WTC11 (cell line): ENCODE results near the gene AGFG2. TPM values are rescaled to one million over a fixed set of nuclear protein-coding genes. Genes with fewer than 3 reads are reported as not detected.
A peak's percentile ranks its signal among the peaks of the same experiment; 100 is the strongest.
"Not testable (repeated sequence)": the region's sequence is repeated elsewhere in the genome, so short reads cannot be mapped to it uniquely, and the experiment has no call there.

Experiments used
- ATAC-seq: fragments of 200-7000 bp; cut with Tn5 transposase; 2 replicates; pipeline ENCODE4 v1.10.0; 2021; ENCODE audit warnings: mild to moderate bottlenecking, moderate library complexity
- CTCF ChIA-PET: fragments of 300-600 bp; sonication (Branson Sonifier 250); formaldehyde crosslinking; loops from one replicate; lab custom pipeline; 2021; ENCODE audit warnings: antibody characterized with exemption; lab: Charles Lee
- POLR2A ChIA-PET: fragments of 350-600 bp; sonication (Branson Sonifier 250); formaldehyde crosslinking; loops from one replicate; lab custom pipeline; 2021; ENCODE audit warnings: antibody characterized with exemption; lab: Charles Lee
- DNase-seq: peaks from one replicate; pipeline ENCODE4 v3.0.0; 2021; ENCODE audit warnings: low spot score
- H3K27ac Mint-ChIP-seq: 2 replicates; pipeline ENCODE4 v1.8.0; 2021; ENCODE audit warnings: mixed read lengths
- H3K27me3 Mint-ChIP-seq: 2 replicates; pipeline ENCODE4 v1.8.0; 2021; ENCODE audit warnings: low read depth, mild to moderate bottlenecking, moderate library complexity, mixed read lengths
- H3K36me3 Mint-ChIP-seq: 2 replicates; pipeline ENCODE4 v1.8.0; 2021; ENCODE audit warnings: mixed read lengths
- H3K4me1 Mint-ChIP-seq: 2 replicates; pipeline ENCODE4 v1.8.0; 2022; ENCODE audit warnings: mixed read lengths
- H3K4me3 Mint-ChIP-seq: 2 replicates; pipeline ENCODE4 v1.8.0; 2021; ENCODE audit warnings: mild to moderate bottlenecking, moderate library complexity, mixed read lengths
- H3K9me3 Mint-ChIP-seq: 2 replicates; pipeline ENCODE4 v1.8.0; 2021; ENCODE audit warnings: mixed read lengths
- CREB1 ChIP-seq: sonication (generic); formaldehyde crosslinking; IDR thresholded peaks from 2 replicates; pipeline ENCODE4 v1.8.0; 2023; ENCODE audit warnings: mild to moderate bottlenecking, missing genetic modification reagents
- GRHL2 ChIP-seq: fragments of 250-450 bp; sonication (Bioruptor Pico); IDR thresholded peaks from 2 replicates; pipeline ENCODE4 v1.8.0; 2022; ENCODE audit warnings: mild to moderate bottlenecking, moderate library complexity; ENCODE audit not compliant: insufficient replicate concordance, severe bottlenecking
- IRF2 ChIP-seq: sonication (generic); formaldehyde crosslinking; IDR thresholded peaks from 2 replicates; pipeline ENCODE4 v1.8.0; 2022; ENCODE audit warnings: low read depth, missing genetic modification reagents, borderline replicate concordance
- MXD4 ChIP-seq: fragments of 250-450 bp; sonication (Bioruptor Pico); IDR thresholded peaks from 2 replicates; pipeline ENCODE4 v1.8.0; 2021; ENCODE audit warnings: mild to moderate bottlenecking, moderate library complexity, borderline replicate concordance
- NFYB ChIP-seq: sonication (generic); formaldehyde crosslinking; conservative IDR thresholded peaks from 2 replicates; pipeline ENCODE4 v1.8.0; 2022; ENCODE audit warnings: low read depth, missing genetic modification reagents
- NR2C2 ChIP-seq: sonication (generic); formaldehyde crosslinking; IDR thresholded peaks from 2 replicates; pipeline ENCODE4 v1.8.0; 2022; ENCODE audit warnings: mild to moderate bottlenecking, missing genetic modification reagents
- SMAD3 ChIP-seq: sonication (generic); formaldehyde crosslinking; IDR thresholded peaks from 2 replicates; pipeline ENCODE4 v1.8.0; 2022; ENCODE audit warnings: missing genetic modification reagents, mild to moderate bottlenecking, borderline replicate concordance
- SMAD4 ChIP-seq: sonication (generic); formaldehyde crosslinking; IDR thresholded peaks from 2 replicates; pipeline ENCODE4 v1.8.0; 2022; ENCODE audit warnings: mild to moderate bottlenecking, missing genetic modification reagents
- ZBTB21 ChIP-seq: sonication (generic); formaldehyde crosslinking; IDR thresholded peaks from 2 replicates; pipeline ENCODE4 v1.8.1; 2023; ENCODE audit warnings: mild to moderate bottlenecking, missing genetic modification reagents, borderline replicate concordance
- ZNF317 ChIP-seq: sonication (generic); formaldehyde crosslinking; IDR thresholded peaks from 2 replicates; pipeline ENCODE4 v1.8.1; 2023; ENCODE audit warnings: low read depth, mild to moderate bottlenecking, moderate library complexity, missing genetic modification reagents, borderline replicate concordance
- ZNF396 ChIP-seq: fragments of 250-450 bp; sonication (Bioruptor Pico); IDR thresholded peaks from 2 replicates; pipeline ENCODE4 v1.8.0; 2021; ENCODE audit warnings: mild to moderate bottlenecking, moderate library complexity, borderline replicate concordance
- total RNA-seq: library from RNA; stranded (reverse); gene quantifications from 3 replicates; pipeline ENCODE4 v1.2.3, GENCODE V29; 2021
- TF ChIP-seq, protein P1 (sequence below): fragments of 250-450 bp; sonication (Bioruptor Pico); IDR thresholded peaks from 2 replicates; pipeline ENCODE4 v1.9.0; 2021; ENCODE audit warnings: moderate library complexity, mild to moderate bottlenecking, inconsistent platforms, borderline replicate concordance
- TF ChIP-seq, protein P2 (sequence below): sonication (generic); formaldehyde crosslinking; IDR thresholded peaks from 2 replicates; pipeline ENCODE4 v1.8.1; 2023; ENCODE audit warnings: mild to moderate bottlenecking, missing genetic modification reagents, moderate library complexity
- TF ChIP-seq, protein P3 (sequence below): sonication (generic); formaldehyde crosslinking; IDR thresholded peaks from 2 replicates; pipeline ENCODE4 v1.8.1; 2023; ENCODE audit warnings: mild to moderate bottlenecking, missing genetic modification reagents, borderline replicate concordance
- TF ChIP-seq, protein P4 (sequence below): sonication (generic); formaldehyde crosslinking; IDR thresholded peaks from 2 replicates; pipeline ENCODE4 v1.8.1; 2022; ENCODE audit warnings: mild to moderate bottlenecking, moderate library complexity, missing genetic modification reagents
- TF ChIP-seq, protein P5 (sequence below): sonication (generic); formaldehyde crosslinking; IDR thresholded peaks from 2 replicates; pipeline ENCODE4 v1.8.1; 2023; ENCODE audit warnings: mild to moderate bottlenecking, missing genetic modification reagents
- TF ChIP-seq, protein P6 (sequence below): sonication (generic); formaldehyde crosslinking; IDR thresholded peaks from 2 replicates; pipeline ENCODE4 v1.8.0; 2023; ENCODE audit warnings: missing genetic modification reagents

The AGFG2 gene
- total RNA-seq, 1 experiment from 2014 or later = 6.4 TPM

DNA sequence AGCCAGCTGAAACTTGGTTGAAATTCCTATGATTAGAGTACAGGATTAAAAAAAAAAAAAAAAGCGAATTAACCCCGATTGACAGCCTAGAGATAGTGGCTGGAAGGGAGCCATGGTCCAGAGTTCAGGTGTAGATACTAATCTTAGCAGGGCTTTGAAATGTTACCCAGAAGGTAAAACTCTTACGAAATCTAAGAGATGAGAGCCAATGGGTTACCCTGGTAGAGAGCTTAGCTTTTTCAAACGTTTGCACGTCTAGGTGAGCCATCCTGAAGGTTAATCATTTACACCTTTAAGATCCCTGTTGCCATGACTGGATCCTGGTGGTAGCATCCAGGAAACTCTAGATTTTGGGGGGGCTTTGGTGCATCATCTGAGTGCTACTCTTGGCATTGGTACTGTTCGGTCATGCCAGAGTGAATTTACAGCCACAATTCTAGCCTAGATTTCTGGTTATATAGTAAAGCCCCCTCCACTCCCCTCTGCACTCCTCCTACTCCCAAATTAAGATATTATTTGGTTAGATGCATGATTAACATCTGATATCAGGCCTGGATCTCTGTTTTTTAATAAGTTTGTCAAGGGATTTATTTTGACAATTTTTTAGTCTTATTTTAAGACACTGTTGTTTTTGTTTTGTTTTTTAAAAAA, 1.2 kb downstream of the AGFG2 start:
- H3K27me3 Mint-ChIP-seq = peaks cover 27% of the 10 kb centered on the region
- ChIA-PET POLR2A (interaction anchor here (1.0 to 1.3 kb wide), 2 partner anchors 28 to 70 kb away, joined by 3 to 4 read pairs; no protein-coding TSS in a partner anchor), CTCF (interaction anchor here (0.6 to 1.7 kb wide), 3 partner anchors 74 to 1402 kb away, joined by 3 to 5 read pairs (median 3); no protein-coding TSS in a partner anchor)
- peaks cover 57% of the 10 kb centered on the region for H3K4me1 Mint-ChIP-seq
- DNase-seq = no peak
- ATAC-seq = no peak
- no peaks in the 10 kb centered on the region for H3K36me3 Mint-ChIP-seq
- H3K27ac Mint-ChIP-seq = no peak overlapping the region
- TF ChIP-seq ZBTB21 (CRISPR knock-in tag) (no peak), NFYB (CRISPR knock-in tag) (no peak), GRHL2 (CRISPR knock-in tag) (no peak), CREB1 (no peak), SMAD3 (no peak), SMAD4 (CRISPR knock-in tag) (no peak)
- TF ChIP-seq, protein P1, sequence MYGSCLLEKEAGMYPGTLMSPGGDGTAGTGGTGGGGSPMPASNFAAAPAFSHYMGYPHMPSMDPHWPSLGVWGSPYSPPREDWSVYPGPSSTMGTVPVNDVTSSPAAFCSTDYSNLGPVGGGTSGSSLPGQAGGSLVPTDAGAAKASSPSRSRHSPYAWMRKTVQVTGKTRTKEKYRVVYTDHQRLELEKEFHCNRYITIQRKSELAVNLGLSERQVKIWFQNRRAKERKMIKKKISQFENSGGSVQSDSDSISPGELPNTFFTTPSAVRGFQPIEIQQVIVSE (CRISPR knock-in tag) = no peak
- TF ChIP-seq, protein P2, sequence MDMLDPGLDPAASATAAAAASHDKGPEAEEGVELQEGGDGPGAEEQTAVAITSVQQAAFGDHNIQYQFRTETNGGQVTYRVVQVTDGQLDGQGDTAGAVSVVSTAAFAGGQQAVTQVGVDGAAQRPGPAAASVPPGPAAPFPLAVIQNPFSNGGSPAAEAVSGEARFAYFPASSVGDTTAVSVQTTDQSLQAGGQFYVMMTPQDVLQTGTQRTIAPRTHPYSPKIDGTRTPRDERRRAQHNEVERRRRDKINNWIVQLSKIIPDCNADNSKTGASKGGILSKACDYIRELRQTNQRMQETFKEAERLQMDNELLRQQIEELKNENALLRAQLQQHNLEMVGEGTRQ (CRISPR knock-in tag) = no peak
- no peaks in the 10 kb centered on the region for H3K9me3 Mint-ChIP-seq
- H3K4me3 Mint-ChIP-seq = peak overlapping the region; percentile 91

DNA sequence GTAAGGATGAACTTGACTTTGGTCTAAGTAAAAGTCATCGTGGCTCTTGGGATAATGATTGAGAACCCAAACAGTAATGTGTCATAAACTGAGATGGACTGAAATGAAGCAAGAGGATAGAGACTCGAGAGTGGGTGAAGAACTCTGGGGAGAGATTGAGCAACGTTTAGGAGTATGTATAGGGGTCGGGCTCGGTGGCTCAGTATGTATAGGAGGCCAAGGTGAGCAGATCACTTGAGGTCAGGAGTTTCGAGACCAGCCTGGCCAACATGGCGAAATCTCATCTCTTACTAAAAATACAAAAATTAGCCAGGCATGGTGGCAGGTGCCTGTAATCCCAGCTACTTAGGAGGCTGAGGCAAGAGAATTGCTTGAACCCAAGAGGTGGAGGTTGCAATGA, 2.3 kb downstream of the AGFG2 start:
- Mint-ChIP-seq H3K27ac (peak overlapping the region; percentile 85), H3K4me1 (peaks cover 68% of the 10 kb centered on the region), H3K27me3 (peaks cover 27% of the 10 kb centered on the region)
- not testable (repeated sequence) for DNase-seq, H3K4me3 Mint-ChIP-seq, ATAC-seq, H3K36me3 Mint-ChIP-seq, H3K9me3 Mint-ChIP-seq
- ChIA-PET POLR2A (interaction anchor here (0.6 kb wide), 1 partner anchor 184 kb away, joined by 3 read pairs; no protein-coding TSS in a partner anchor), CTCF (interaction anchor here (0.6 to 5.4 kb wide), 4 partner anchors 18 to 76 kb away, joined by 4 to 58 read pairs (median 6); no protein-coding TSS in a partner anchor)

DNA sequence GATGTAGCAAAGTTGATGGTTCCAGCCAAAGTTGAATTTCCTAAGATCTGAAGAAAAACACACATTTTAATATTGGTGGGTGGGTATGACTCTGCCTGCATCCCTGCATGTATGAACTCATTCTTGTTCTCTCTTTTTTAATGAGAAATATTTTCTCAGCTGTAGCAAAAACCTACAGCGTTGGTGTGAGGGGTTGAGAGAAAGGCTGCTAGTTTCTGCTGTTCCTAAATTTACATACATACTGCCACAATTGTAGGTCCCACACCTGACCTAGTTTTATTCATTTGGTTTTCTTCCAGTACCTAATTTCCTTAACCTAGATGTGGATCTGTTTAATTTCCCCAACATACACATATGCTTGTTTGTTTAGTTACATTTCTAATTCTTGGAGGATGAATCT, 4.6 kb downstream of the AGFG2 start:
- H3K4me1 Mint-ChIP-seq = peaks cover 75% of the 10 kb centered on the region
- TF ChIP-seq MXD4 (CRISPR knock-in tag) (no peak), SMAD4 (CRISPR knock-in tag) (no peak), CREB1 (no peak), ZNF396 (CRISPR knock-in tag) (no peak), SMAD3 (no peak), IRF2 (CRISPR knock-in tag) (no peak), ZNF317 (CRISPR knock-in tag) (no peak), NR2C2 (CRISPR knock-in tag) (no peak)
- TF ChIP-seq, protein P3, sequence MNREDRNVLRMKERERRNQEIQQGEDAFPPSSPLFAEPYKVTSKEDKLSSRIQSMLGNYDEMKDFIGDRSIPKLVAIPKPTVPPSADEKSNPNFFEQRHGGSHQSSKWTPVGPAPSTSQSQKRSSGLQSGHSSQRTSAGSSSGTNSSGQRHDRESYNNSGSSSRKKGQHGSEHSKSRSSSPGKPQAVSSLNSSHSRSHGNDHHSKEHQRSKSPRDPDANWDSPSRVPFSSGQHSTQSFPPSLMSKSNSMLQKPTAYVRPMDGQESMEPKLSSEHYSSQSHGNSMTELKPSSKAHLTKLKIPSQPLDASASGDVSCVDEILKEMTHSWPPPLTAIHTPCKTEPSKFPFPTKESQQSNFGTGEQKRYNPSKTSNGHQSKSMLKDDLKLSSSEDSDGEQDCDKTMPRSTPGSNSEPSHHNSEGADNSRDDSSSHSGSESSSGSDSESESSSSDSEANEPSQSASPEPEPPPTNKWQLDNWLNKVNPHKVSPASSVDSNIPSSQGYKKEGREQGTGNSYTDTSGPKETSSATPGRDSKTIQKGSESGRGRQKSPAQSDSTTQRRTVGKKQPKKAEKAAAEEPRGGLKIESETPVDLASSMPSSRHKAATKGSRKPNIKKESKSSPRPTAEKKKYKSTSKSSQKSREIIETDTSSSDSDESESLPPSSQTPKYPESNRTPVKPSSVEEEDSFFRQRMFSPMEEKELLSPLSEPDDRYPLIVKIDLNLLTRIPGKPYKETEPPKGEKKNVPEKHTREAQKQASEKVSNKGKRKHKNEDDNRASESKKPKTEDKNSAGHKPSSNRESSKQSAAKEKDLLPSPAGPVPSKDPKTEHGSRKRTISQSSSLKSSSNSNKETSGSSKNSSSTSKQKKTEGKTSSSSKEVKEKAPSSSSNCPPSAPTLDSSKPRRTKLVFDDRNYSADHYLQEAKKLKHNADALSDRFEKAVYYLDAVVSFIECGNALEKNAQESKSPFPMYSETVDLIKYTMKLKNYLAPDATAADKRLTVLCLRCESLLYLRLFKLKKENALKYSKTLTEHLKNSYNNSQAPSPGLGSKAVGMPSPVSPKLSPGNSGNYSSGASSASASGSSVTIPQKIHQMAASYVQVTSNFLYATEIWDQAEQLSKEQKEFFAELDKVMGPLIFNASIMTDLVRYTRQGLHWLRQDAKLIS (CRISPR knock-in tag) = no peak
- TF ChIP-seq, protein P4, sequence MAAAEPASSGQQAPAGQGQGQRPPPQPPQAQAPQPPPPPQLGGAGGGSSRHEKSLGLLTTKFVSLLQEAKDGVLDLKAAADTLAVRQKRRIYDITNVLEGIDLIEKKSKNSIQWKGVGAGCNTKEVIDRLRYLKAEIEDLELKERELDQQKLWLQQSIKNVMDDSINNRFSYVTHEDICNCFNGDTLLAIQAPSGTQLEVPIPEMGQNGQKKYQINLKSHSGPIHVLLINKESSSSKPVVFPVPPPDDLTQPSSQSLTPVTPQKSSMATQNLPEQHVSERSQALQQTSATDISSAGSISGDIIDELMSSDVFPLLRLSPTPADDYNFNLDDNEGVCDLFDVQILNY (CRISPR knock-in tag) = no peak
- TF ChIP-seq, protein P5, sequence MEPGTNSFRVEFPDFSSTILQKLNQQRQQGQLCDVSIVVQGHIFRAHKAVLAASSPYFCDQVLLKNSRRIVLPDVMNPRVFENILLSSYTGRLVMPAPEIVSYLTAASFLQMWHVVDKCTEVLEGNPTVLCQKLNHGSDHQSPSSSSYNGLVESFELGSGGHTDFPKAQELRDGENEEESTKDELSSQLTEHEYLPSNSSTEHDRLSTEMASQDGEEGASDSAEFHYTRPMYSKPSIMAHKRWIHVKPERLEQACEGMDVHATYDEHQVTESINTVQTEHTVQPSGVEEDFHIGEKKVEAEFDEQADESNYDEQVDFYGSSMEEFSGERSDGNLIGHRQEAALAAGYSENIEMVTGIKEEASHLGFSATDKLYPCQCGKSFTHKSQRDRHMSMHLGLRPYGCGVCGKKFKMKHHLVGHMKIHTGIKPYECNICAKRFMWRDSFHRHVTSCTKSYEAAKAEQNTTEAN (CRISPR knock-in tag) = no peak
- TF ChIP-seq, protein P6, sequence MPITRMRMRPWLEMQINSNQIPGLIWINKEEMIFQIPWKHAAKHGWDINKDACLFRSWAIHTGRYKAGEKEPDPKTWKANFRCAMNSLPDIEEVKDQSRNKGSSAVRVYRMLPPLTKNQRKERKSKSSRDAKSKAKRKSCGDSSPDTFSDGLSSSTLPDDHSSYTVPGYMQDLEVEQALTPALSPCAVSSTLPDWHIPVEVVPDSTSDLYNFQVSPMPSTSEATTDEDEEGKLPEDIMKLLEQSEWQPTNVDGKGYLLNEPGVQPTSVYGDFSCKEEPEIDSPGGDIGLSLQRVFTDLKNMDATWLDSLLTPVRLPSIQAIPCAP (CRISPR knock-in tag) = no peak
- H3K27me3 Mint-ChIP-seq = peaks cover 27% of the 10 kb centered on the region
- no peaks in the 10 kb centered on the region for H3K36me3 Mint-ChIP-seq
- ATAC-seq (no peak), DNase-seq (no peak)
- H3K4me3 Mint-ChIP-seq = no peak overlapping the region
- ChIA-PET CTCF (interaction anchor here (0.6 to 5.4 kb wide), 3 partner anchors 16 to 78 kb away, joined by 4 to 58 read pairs (median 10); no protein-coding TSS in a partner anchor), POLR2A (no interaction called here)
- H3K27ac Mint-ChIP-seq = peak overlapping the region; percentile 67
- H3K9me3 Mint-ChIP-seq = no peaks in the 10 kb centered on the region
